Liver (tissue), 3 donors: Measurements from ENCODE around the gene PTTG1IP.

ENCODE experiments used
- CTCF ChIP-seq: fragments of 150-350 bp; IDR thresholded peaks from 2 replicates; pipeline ENCODE4 v1.5.1; 2017; ENCODE audit warnings: improper control_type of control experiment, low read depth, low read length; ENCODE audit not compliant: missing input control
- HNF4G ChIP-seq: IDR thresholded peaks from 2 replicates; pipeline ENCODE4 v1.6.1; 2016; ENCODE audit warnings: antibody characterized with exemption
- REST ChIP-seq: IDR thresholded peaks from 2 replicates; pipeline ENCODE4 v1.6.1; 2016; ENCODE audit warnings: antibody characterized with exemption, mild to moderate bottlenecking
- RXRA ChIP-seq, 2 donors: IDR thresholded peaks; 2 replicates each; pipeline ENCODE4 v1.6.1; 2017 to 2018; ENCODE audit warnings: antibody characterized with exemption in 2 of 2, mild to moderate bottlenecking in 1 of 2
- ZBTB33 ChIP-seq: IDR thresholded peaks from 2 replicates; pipeline ENCODE4 v1.6.1; 2016; ENCODE audit warnings: antibody characterized with exemption
- donor health status: healthy.
- donor health status: healthy.

GRCh38 chr21:44893278-44893556 lies 19.7 kb upstream of the PTTG1IP start:
- TF ChIP-seq CTCF (no peak), ZBTB33 (no peak), REST (no peak), RXRA (IDR thresholded peaks at IDR 0.05) (no peak), HNF4G (no peak)
